BE2C (cell line): ENCODE measurements around the gene UBE4A.
"Not testable (repeated sequence)": the region's sequence is repeated elsewhere in the genome, so short reads cannot be mapped to it uniquely, and the experiment has no call there.

Experiments
- DNase-seq: peaks from one replicate; pipeline ENCODE4 v3.0.0-alpha.2; 2020
- H3K27me3 ChIP-seq: fragments of 250-450 bp; sonication (Bioruptor Pico); 2 replicates; pipeline ENCODE4 v1.5.1; 2020; ENCODE audit warnings: mild to moderate bottlenecking
- H3K36me3 ChIP-seq: fragments of 250-450 bp; sonication (Bioruptor Pico); 2 replicates; pipeline ENCODE4 v1.5.1; 2020; ENCODE audit warnings: mild to moderate bottlenecking
- H3K4me1 ChIP-seq: fragments of 250-450 bp; sonication (Bioruptor Pico); 2 replicates; pipeline ENCODE4 v1.5.1; 2020
- H3K4me3 ChIP-seq: 2 replicates; pipeline ENCODE4 v1.5.1; 2011; ENCODE audit warnings: low read depth, low read length
- H3K9me3 ChIP-seq: fragments of 250-450 bp; sonication (Bioruptor Pico); 2 replicates; pipeline ENCODE4 v1.5.1; 2020
- TF ChIP-seq, protein P1 (sequence below): IDR thresholded peaks from 2 replicates; pipeline ENCODE4 v1.5.1; 2012; ENCODE audit warnings: mild to moderate bottlenecking, low read depth, low read length

The UBE4A gene

DNA sequence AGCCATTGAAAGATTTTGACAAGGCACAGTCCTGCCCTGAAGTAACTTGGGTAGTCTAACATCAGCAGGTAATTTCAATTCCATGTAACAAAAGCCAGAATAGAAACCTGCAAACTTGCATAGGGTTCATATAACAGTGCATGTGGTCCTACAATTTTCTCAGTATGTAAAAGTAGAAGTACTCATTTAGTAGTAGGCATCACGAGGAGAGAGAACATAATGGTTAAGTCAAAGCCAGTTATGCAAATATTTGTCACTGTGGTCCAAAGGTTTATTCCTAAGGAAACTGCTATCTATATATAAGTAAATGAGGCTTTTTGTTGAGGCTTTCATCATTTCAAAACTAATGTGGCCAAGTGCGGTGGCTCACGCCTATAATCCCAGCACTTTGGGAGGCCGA, 52.1 kb downstream of the UBE4A start:
- H3K27me3 ChIP-seq, result no peaks in the 10 kb centered on the region
- TF ChIP-seq, protein P1, sequence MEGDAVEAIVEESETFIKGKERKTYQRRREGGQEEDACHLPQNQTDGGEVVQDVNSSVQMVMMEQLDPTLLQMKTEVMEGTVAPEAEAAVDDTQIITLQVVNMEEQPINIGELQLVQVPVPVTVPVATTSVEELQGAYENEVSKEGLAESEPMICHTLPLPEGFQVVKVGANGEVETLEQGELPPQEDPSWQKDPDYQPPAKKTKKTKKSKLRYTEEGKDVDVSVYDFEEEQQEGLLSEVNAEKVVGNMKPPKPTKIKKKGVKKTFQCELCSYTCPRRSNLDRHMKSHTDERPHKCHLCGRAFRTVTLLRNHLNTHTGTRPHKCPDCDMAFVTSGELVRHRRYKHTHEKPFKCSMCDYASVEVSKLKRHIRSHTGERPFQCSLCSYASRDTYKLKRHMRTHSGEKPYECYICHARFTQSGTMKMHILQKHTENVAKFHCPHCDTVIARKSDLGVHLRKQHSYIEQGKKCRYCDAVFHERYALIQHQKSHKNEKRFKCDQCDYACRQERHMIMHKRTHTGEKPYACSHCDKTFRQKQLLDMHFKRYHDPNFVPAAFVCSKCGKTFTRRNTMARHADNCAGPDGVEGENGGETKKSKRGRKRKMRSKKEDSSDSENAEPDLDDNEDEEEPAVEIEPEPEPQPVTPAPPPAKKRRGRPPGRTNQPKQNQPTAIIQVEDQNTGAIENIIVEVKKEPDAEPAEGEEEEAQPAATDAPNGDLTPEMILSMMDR, result no peak
- H3K4me1 ChIP-seq, result peaks cover 16% of the 10 kb centered on the region
- DNase-seq, result no peak
- no peaks in the 10 kb centered on the region for H3K9me3 ChIP-seq
- peaks cover 32% of the 10 kb centered on the region for H3K36me3 ChIP-seq
- no peak overlapping the region for H3K4me3 ChIP-seq

DNA sequence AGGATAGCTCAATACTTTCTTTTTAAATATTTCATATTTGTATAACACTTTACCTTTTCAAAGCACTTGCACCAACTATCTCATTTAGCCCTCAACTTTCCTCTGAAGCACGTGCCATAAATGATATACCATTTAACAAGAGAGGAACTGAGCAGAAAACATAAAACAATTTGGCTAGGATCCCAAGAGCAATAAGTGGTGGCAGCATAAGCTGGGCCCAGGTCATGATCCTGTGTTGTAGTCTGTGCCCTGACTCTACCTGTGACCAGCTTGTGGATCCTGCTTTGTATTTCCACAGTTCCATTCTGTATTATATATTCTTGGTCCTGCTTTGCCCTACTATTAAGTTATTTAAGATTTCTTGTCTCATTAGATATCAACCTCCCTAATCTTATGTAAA, 53.5 kb downstream of the UBE4A start:
- Histone ChIP-seq H3K9me3 (no peaks in the 10 kb centered on the region), H3K36me3 (peaks cover 23% of the 10 kb centered on the region), H3K27me3 (no peaks in the 10 kb centered on the region), H3K4me3 (no peak overlapping the region), H3K4me1 (peaks cover 16% of the 10 kb centered on the region)
- DNase-seq, result no peak
- TF ChIP-seq, protein P1, result no peak

DNA sequence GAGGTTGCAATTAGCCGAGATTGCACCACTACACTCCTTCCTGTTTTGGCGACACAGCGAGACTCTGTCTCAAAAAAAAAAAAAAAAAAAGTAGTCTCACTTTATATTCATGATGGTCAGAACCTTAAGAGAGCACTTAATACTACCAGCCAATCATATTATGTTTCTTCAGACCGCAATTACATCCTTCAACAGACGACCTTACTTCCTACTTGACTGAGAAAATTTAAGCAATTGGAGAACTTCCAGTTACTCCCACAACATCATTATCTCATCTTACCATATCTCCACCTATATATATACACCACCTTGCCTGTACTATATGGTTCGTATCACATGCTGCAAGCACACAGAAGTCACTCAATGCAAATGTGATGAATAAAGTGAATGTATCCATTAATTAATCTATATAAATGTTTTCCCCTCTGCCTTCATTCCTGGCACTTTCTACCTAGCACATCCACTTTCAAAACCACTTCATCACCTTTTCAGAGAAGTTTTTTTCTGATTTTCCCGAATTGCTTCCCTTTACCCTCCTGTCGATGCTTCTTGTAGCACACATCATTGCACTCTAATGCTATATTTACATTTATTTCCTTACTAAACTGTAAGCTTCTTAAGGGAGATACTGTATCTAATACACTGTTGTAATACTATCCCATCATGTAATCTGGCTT, 55.8 kb downstream of the UBE4A start:
- TF ChIP-seq, protein P1, result no peak
- Histone ChIP-seq H3K27me3 (no peaks in the 10 kb centered on the region), H3K4me3 (peak overlapping the region; percentile 13; the same call in 1 of the 2 replicates), H3K9me3 (no peaks in the 10 kb centered on the region), H3K36me3 (peaks cover 8% of the 10 kb centered on the region), H3K4me1 (peaks cover 16% of the 10 kb centered on the region)
- no peak for DNase-seq

DNA sequence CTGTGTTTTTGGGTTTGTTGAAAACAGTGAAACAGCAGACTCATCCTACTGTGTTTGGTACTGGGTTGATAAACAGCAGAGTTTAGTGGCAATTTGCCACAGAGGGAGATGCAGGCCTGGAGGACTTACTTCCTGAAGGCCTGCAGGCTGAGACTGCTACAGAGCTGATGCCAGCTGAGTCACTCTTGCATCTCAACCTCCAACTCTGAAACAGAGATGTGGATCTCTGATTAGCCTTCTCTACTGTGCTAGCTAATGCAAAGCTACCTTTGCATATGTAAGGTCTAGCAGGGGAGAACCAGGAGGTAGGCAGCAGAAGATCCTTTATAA, 56.3 kb downstream of the UBE4A start:
- Histone ChIP-seq H3K4me3 (peak overlapping the region; percentile 13; the same call in 1 of the 2 replicates), H3K36me3 (peaks cover 8% of the 10 kb centered on the region), H3K27me3 (no peaks in the 10 kb centered on the region), H3K9me3 (no peaks in the 10 kb centered on the region), H3K4me1 (peaks cover 16% of the 10 kb centered on the region)
- TF ChIP-seq, protein P1, result no peak
- peak; percentile 91 for DNase-seq

DNA sequence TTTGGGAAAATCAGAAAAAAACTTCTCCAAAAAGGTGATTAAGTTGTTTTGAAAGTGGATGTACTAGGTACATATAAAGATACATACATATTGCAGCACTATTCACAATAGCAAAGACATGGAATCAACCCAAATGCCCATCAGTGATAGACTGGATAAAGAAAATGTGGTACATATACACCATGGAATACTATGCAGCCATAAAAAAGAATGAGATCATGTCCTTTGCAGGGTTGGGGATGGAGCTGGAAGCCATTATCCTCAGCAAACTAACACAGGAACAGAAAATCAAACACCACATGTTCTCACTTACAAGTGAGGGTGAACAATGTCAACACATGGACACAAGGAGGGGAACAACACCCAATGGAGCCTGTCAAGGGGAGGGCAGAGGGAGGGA, 57.5 kb downstream of the UBE4A start:
- not testable (repeated sequence) for H3K36me3 ChIP-seq, H3K9me3 ChIP-seq, DNase-seq, H3K27me3 ChIP-seq, H3K4me3 ChIP-seq
- peaks cover 16% of the 10 kb centered on the region for H3K4me1 ChIP-seq

DNA sequence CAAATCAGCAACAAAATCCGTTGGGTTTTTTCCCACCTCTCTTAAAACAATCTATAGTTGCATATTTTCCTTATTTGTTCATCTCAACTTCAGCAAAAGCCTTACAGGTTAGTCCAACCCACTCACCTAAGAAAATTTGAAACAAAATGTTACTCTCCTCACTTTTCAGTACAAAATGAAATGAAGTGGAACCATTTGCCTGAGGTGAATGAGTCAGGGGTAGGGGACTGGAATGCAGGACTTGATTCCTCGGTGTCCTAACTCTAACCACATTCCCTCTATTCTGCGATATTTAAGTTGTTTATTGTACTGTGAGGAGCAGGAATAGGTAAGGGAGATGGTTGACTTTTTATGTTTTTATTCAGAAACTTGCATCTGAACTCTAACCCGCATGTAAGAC, 58.4 kb downstream of the UBE4A start:
- TF ChIP-seq, protein P1, result no peak
- no peak for DNase-seq
- Histone ChIP-seq H3K4me3 (no peak overlapping the region), H3K9me3 (no peaks in the 10 kb centered on the region), H3K36me3 (peaks cover 5% of the 10 kb centered on the region; the same call in 1 of the 2 replicates), H3K4me1 (peaks cover 16% of the 10 kb centered on the region), H3K27me3 (no peaks in the 10 kb centered on the region)
